Measurements from ENCODE around the gene GRM1.

- TF ChIP-seq CTCF (conservative IDR thresholded peaks at IDR 0.05 in 1 of 2, IDR thresholded peaks at IDR 0.05 in 1 of 2; ENCODE audit: low read depth in 1 of 2, low read length in 2 of 2), result no peak
- no peak for TF ChIP-seq EZH2 (IDR thresholded peaks at IDR 0.05; ENCODE audit: low read length, missing control alignments)
Measured at GRCh38 chr6:146133866-146134265, 105.0 kb downstream of the GRM1 start.
